ENCODE measurements around the gene ARID3A. TPM values are rescaled to one million over a fixed set of nuclear protein-coding genes. Genes with fewer than 3 reads are reported as not detected.
"Not testable (repeated sequence)": the region's sequence is repeated elsewhere in the genome, so short reads cannot be mapped to it uniquely, and the experiment has no call there.

The ARID3A gene
- total RNA-seq, 1 experiment from 2014 or later: 11.8 TPM

- no peak for DNase-seq (ENCODE audit: low spot score)
Measured at GRCh38 chr19:945401-946252, 19.8 kb downstream of the ARID3A start.

DNA sequence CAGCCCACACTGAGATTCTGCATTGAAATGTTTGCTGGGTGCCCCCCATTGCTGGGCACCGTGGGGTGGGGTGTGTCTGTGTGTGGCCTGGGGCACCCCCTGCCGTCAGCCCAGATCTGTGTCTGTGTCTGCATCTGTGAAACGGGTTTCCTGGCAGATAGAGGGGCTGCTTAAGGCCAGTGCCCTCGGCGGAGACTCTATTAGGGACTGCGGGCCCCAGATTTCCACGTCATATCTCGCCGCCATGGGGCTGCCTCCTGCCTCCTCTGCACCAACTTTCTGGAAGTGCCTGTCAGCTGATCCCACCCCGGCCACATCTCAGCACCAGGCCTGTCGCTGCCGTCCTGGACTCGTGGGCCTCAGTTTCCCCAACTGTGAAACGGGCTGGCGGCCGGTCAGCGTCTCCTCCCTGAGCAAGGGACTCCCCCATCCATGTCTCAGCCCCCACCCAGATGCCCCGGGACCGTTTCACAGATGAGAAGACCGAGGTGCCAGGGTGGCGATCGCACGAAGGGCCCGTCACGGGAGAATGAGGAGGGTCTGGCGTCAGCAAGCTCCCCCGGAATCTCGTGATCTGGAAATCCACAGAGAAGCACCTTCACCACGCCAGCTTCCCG, 21.4 kb downstream of the ARID3A start:
- no peak for DNase-seq (ENCODE audit: low spot score)

DNA sequence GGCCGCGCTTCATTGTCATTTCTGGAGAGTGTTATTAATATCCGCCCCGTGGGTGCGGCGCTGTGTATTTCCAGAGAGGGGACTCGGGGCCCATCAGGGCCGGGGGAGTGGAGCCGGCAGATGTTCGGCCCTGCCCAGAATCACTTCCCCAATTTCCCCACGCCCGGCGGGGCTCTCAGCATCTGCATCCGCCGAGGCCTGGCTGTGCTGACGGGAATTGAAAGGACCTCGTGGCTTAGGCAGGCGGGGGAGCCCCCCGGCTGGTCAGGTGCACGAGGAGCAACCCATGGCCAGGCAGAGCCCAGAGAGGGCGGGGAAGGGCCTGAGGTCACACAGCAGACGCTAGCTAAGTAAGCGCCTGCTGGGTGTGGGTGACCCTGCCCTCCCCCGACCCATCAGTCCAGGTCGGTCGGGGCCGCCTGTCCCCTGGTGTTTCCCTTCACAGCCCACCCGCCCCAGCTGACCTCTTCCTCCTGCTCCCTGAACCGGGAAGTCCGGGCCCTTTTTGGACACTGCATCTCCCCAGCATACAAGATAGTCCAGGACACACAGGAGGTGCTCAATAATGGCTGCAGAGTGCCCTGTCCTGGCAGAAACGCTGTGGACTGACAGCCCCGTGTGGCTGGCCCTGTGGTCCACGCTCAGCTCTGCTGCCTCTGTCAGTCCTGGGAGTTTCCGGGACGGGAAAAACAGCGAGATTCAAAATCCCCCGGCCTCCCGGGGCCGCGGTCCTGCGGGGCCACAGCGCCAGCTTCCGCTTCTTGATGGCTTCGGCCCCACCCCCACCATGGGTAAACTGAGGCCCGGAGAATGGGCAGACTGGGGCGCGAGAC, 22.1 kb downstream of the ARID3A start:
- DNase-seq (ENCODE audit: low spot score): no peak

GRCh38 chr19:948842-949496, 23.1 kb downstream of the ARID3A start:
- DNase-seq (ENCODE audit: low spot score): no peak

DNA sequence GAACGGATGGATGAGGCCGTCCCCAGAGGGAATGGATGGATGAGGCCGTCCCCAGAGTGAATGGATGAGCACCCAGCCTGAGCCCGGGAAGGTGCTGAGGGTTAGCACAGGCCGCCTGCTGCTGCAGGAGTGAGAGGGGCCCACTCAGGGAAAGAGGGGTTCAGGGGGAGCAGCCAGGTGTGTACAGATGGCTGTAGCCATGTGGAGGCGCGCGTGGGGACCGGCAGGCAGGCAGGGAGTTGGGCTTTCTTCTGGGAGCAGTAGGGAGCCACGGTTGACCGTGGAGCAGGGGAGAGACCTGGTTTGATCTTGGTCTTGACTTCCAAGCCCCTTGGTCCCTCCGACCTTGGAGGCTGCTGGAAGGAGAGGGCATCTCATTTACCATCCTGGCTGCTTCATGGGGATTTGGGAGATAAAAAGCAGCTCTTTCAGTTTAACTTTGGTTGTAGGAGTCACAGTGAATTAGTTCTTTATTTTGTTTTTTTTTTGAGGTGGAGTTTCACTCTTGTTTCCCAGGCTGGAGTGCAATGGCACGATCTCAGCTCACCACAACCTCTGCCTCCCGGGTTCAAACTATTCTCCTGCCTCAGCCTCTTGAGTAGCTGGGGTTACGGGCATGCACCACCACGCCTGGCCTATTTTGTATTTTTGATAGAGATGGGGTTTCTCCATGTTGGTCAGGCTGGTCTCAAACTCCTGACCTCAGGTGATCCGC, 24.7 kb downstream of the ARID3A start:
- DNase-seq (ENCODE audit: low spot score): no peak

- DNase-seq (ENCODE audit: low spot score): no peak
Measured at GRCh38 chr19:952049-952679, 26.3 kb downstream of the ARID3A start.

- DNase-seq (ENCODE audit: low spot score): peak; percentile 52
Measured at GRCh38 chr19:952680-953444, 27.0 kb downstream of the ARID3A start.

DNA sequence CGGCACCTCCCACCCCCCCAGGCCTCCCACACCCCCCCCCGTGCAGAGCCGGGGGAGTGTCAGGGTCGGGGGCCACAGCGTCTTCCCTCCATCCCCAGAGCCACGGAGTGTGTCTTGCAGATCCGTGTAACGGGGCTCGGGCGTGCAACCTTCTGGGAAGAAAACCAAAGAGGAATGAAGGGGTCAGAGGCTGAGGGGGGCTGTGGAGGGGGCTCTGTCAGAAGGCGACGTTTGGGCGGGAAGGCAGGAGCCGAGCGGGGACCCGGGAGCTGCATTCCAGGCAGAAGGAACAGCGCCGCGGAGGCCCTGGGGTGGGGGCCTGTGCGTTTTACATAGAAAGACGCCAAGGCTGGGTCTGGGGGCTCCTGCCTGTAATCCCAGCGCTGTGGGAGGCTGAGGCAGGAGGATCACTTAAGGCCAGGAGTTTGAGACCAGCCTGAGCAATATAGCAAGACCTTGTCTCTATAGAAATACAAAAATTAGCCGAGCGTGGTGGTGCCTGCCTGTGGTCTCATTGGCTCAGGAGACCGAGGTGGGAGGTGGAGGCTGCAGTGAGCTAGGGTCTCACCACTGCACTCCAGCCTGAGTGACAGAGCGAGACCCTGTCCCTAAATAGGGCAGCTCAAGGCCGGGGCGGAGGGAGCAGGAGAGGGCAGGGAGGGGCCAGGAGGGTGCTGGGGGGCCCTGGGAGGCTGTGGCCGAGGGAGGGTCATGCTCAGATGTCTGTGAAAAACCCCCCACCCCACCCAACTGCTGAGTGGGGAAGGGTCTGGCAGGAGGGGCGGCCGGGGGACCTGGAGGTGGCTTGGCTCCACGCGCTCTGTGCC, 27.8 kb downstream of the ARID3A start:
- no peak for DNase-seq (ENCODE audit: low spot score)

- DNase-seq (ENCODE audit: low spot score): no peak
Measured at GRCh38 chr19:954272-954671, 28.4 kb downstream of the ARID3A start.

DNA sequence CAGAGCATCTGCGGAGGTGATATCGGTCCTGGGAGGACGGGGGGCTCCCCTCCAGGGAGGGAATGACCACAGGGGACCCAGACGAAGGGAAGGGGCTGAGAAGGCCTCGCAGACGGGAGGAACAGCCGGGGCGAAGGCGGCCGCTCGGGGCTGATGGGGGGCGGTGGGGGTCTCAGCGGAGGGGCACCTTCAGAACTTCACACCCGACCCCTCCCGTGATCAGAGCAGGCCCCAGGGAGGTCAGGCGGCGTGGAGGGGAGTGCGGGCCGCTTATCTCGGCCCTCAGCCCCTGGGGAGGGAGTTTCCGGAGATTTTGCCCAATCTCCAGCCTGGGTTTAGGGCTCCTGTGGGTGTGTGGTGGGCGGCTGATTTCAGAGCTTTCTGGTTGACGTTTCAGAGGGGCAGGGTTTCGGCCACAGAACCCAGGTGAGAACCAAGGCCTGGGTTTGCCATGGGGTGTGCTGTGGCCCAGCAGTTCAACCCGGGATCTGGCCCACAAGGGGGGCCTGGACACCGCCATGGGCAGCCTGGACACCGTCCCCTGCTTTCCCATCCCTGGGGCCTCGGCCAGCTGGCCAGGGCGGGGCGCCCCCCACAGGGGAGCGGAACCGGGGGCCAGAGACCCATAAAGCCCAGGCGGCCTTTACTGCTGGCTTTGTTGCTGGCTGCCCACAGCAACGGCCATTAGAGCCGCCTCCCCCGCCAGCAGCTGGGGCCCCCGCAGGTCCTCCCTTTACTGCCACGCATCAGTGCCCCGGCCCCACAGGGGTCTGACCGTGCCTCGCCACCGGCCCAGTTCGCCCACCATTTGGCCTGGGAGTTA, 29.0 kb downstream of the ARID3A start:
- DNase-seq (ENCODE audit: low spot score): no peak

DNA sequence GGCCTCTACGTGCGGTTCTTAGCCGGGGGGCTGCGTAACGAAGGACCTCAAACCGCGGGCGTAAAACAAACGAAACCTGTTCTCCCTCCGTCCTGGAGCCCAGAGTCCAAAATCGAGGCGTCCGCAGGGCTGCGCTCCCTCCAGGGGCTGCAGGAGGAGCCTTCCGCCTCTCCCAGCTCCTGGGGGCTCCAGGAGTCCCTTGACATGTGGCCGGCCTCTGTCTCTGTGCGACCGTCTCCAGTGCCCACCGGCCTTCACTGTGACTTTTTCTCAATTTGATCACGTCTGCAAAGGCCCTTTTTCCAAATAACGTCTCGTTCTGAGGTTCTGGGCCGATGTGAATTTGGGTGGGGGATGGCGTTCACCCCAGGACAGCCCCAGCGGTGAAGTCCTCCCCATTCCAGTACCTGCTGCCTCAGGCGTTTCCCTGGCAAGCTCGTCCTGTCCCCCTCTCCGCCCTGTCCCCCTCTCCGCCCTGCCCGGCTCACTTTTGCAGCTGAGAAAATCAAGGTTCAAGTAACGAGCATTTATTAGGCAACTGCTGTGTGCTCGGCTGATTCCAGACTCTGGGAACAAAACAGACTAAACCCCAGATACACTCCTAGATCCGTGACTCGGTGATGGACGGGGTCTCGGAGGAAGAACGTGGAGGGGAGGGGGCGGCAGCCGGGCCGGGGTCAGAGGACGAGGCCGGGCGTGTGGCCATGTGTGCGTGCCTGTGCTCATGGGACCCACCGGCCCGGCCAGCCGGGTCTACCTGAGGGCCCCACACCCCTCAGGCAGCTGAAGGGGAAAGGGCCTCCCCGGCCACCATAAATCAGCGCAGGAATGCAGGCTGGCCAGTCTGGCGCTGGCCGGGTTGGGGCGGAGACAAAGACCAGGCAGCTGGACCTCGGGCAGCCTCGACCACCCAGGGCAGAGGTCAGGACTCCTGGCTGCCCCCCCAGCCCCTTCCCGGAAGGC, 30.2 kb downstream of the ARID3A start:
- peak; percentile 67 for DNase-seq (ENCODE audit: low spot score)

GRCh38 chr19:956766-957440, 31.1 kb downstream of the ARID3A start:
- peak; percentile 62 for DNase-seq (ENCODE audit: low spot score)

GRCh38 chr19:957578-957977, 31.7 kb downstream of the ARID3A start:
- DNase-seq (ENCODE audit: low spot score): not testable (repeated sequence)

GRCh38 chr19:958967-959855, 33.4 kb downstream of the ARID3A start:
- DNase-seq (ENCODE audit: low spot score): peak; percentile 47

DNA sequence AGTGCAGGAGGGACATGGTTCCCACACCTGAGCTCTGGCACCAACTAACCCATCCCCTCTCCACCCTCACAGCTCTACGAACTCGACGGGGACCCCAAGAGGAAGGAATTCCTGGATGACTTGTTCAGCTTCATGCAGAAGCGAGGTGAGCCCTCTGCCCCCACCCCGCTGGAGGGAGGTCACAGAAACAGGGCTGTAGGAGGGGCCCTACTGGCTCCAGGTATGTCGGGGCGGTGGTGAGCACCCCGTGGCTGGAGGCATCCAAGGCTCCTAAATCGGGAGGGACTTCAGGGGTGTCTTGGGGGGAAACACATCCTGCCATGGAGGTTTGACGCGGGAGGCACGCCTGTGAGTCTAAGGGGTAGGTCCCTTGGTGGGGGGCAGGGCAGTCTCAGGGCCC, 34.2 kb downstream of the ARID3A start:
- DNase-seq (ENCODE audit: low spot score): no peak
